HepG2 (cell line): Measurements from ENCODE around the gene NCBP2. TPM values are rescaled to one million over a fixed set of nuclear protein-coding genes. Genes with fewer than 3 reads are reported as not detected.
A peak's percentile ranks its signal among the peaks of the same experiment; 100 is the strongest.

ENCODE experiments used
- ATAC-seq: fragments of 200-7000 bp; cut with Tn5 transposase; 3 replicates; pipeline ENCODE4 v1.9.1; 2020; ENCODE audit warnings: mild to moderate bottlenecking, moderate library complexity
- BruUV-seq: library from RNA; stranded (reverse); fragments of 400-500 nt; replicated peaks from 2 replicates; lab custom pipeline; 2021; lab: Mats Ljungman, UMichigan
- CTCF ChIA-PET: fragments of 300-600 bp; formaldehyde crosslinking; extraction: SDS; loops from one replicate; lab custom pipeline; 2021; ENCODE audit warnings: low total read pairs, inconsistent platforms, low intra/inter-chr PET ratio; lab: Yijun Ruan, JAX
- POLR2A ChIA-PET: fragments of 350-600 bp; sonication (Branson Sonifier 250); formaldehyde crosslinking; loops from one replicate; lab custom pipeline; 2020; ENCODE audit warnings: antibody characterized with exemption, inconsistent platforms; lab: Yijun Ruan, JAX
- DNase-seq: peaks from one replicate; pipeline ENCODE4 v3.0.0-alpha.2; 2015; ENCODE audit warnings: low spot score
- FAIRE-seq: peaks from 3 replicates; lab custom pipeline; 2011; peaks lifted over from hg19 to GRCh38; lab: Jason Lieb, UNC
- H2AFZ ChIP-seq: one replicate; pipeline ENCODE4 v1.6.1; 2011; ENCODE audit warnings: low read length, inconsistent platforms
- H3K27ac ChIP-seq: fragments of 300-600 bp; 3 replicates; pipeline ENCODE4 v1.8.0; 2011; ENCODE audit warnings: mixed run types, mild to moderate bottlenecking, mixed read lengths, low read length, inconsistent platforms; ENCODE audit not compliant: insufficient read depth; ENCODE audit errors: extremely low read length
- H3K27me3 ChIP-seq, 2 experiments: fragments of 200-600 bp in 1 of 2; 2 replicates in 1 of 2; 3 replicates in 1 of 2; pipeline versions ENCODE4 v1.6.0 to v1.8.0; 2011; ENCODE audit warnings: low read length in 2 of 2, mild to moderate bottlenecking in 2 of 2, moderate library complexity in 2 of 2, inconsistent platforms in 1 of 2; ENCODE audit not compliant: insufficient read depth in 2 of 2, control insufficient read depth in 1 of 2
- H3K36me3 ChIP-seq, 2 experiments: fragments of 200-600 bp in 1 of 2; replicated peaks in 1 of 2; 2 replicates in 1 of 2; 3 replicates in 1 of 2; pipeline versions ENCODE4 v1.5.1 to v1.8.0; 2011; ENCODE audit warnings: low read length in 2 of 2, inconsistent platforms in 1 of 2; ENCODE audit not compliant: insufficient read depth in 2 of 2, control insufficient read depth in 1 of 2
- H3K4me1 ChIP-seq: 2 replicates; pipeline ENCODE4 v1.5.1; 2012; ENCODE audit warnings: low read length, inconsistent platforms; ENCODE audit not compliant: insufficient read depth
- H3K4me2 ChIP-seq: 2 replicates; pipeline ENCODE4 v1.6.0; 2011; ENCODE audit warnings: low read depth, low read length, inconsistent platforms
- H3K4me3 ChIP-seq, 3 experiments: fragments of 200-600 bp in 1 of 3; sonication (generic), shearing (Covaris generic) in 1 of 3; replicated peaks in 1 of 3; 2 replicates each; pipeline ENCODE4 v1.5.1; 2011 to 2016; ENCODE audit warnings: low read length in 3 of 3, inconsistent platforms in 2 of 3, low read depth in 2 of 3, mild to moderate bottlenecking in 2 of 3, control low read depth in 1 of 3, mixed read lengths in 1 of 3; ENCODE audit not compliant: insufficient read depth in 1 of 3
- H3K79me2 ChIP-seq: one replicate; pipeline ENCODE4 v1.6.1; 2011; ENCODE audit warnings: low read length, inconsistent platforms; ENCODE audit not compliant: insufficient read depth
- H3K9ac ChIP-seq: 2 replicates; pipeline ENCODE4 v1.6.0; 2011; ENCODE audit warnings: mild to moderate bottlenecking, low read depth, low read length, inconsistent platforms; ENCODE audit not compliant: insufficient read depth
- H3K9me3 ChIP-seq: 2 replicates; pipeline ENCODE4 v1.5.1; 2012; ENCODE audit warnings: mild to moderate bottlenecking, low read length
- H4K20me1 ChIP-seq: 2 replicates; pipeline ENCODE4 v1.6.0; 2011; ENCODE audit warnings: inconsistent platforms, mild to moderate bottlenecking, low read length, moderate library complexity; ENCODE audit not compliant: insufficient read depth
- ADNP ChIP-seq: sonication (generic); formaldehyde crosslinking; IDR thresholded peaks from 2 replicates; pipeline ENCODE4 v1.4.0; 2020; ENCODE audit warnings: missing genetic modification reagents
- CC2D1A ChIP-seq: sonication (generic); formaldehyde crosslinking; IDR thresholded peaks from 2 replicates; pipeline ENCODE4 v1.8.1; 2023; ENCODE audit warnings: mild to moderate bottlenecking, missing genetic modification reagents
- ELF4 ChIP-seq: sonication (generic); formaldehyde crosslinking; IDR thresholded peaks from 2 replicates; pipeline ENCODE4 v1.5.0; 2020; ENCODE audit warnings: missing genetic modification reagents, mild to moderate bottlenecking, moderate library complexity, borderline replicate concordance
- FOSL1 ChIP-seq: sonication (generic); formaldehyde crosslinking; IDR thresholded peaks from 2 replicates; pipeline ENCODE4 v1.9.0; 2021; ENCODE audit warnings: missing genetic modification reagents, borderline replicate concordance
- TARDBP ChIP-seq: sonication (generic); formaldehyde crosslinking; IDR thresholded peaks from 2 replicates; pipeline ENCODE4 v1.8.0; 2022; ENCODE audit warnings: mild to moderate bottlenecking, missing genetic modification reagents
- TBP ChIP-seq: sonication (generic); formaldehyde crosslinking; IDR thresholded peaks from 2 replicates; pipeline ENCODE4 v1.5.0; 2020; ENCODE audit warnings: missing genetic modification reagents
- YEATS2 ChIP-seq: sonication (generic); formaldehyde crosslinking; IDR thresholded peaks from 2 replicates; pipeline ENCODE4 v1.4.0; 2020; ENCODE audit warnings: missing genetic modification reagents, borderline replicate concordance
- ZFX ChIP-seq: sonication (generic); formaldehyde crosslinking; IDR thresholded peaks from 2 replicates; pipeline ENCODE4 v1.4.0; 2020; ENCODE audit warnings: mild to moderate bottlenecking, low read depth, missing genetic modification reagents, moderate library complexity
- ZIK1 ChIP-seq: sonication (generic); formaldehyde crosslinking; IDR thresholded peaks from 2 replicates; pipeline ENCODE4 v1.5.0; 2020; ENCODE audit warnings: mild to moderate bottlenecking, low read depth, missing genetic modification reagents, borderline replicate concordance
- ZMAT3 ChIP-seq: sonication (generic); formaldehyde crosslinking; conservative IDR thresholded peaks from 2 replicates; pipeline ENCODE4 v1.7.0; 2021; ENCODE audit warnings: missing genetic modification reagents
- ZNF138 ChIP-seq: sonication (generic); formaldehyde crosslinking; IDR thresholded peaks from 2 replicates; pipeline ENCODE4 v1.5.0; 2020; ENCODE audit warnings: mild to moderate bottlenecking, low read depth, missing genetic modification reagents
- ZNF720 ChIP-seq: sonication (generic); formaldehyde crosslinking; IDR thresholded peaks from 2 replicates; pipeline ENCODE4 v1.4.0; 2020; ENCODE audit warnings: missing genetic modification reagents
- WGBS: methylation state at CpG from one replicate; pipeline ENCODE4 v1.1.6; 2017; ENCODE audit warnings: low lambda C conversion rate; 5-methylcytosine and 5-hydroxymethylcytosine counted together
- in situ Hi-C: cut with HindIII; loops from 2 replicates; pipeline ENCODE4 v1.10.0; 2017; ENCODE audit warnings: low pct_unique_long_range_greater_than_20kb; ENCODE audit not compliant: extremely low pct_ligation_motif_present
- intact Hi-C: fragments of 100-400 bp; cut with micrococcal nuclease; formaldehyde crosslinking; loops from one replicate; pipeline ENCODE4 v1.10.0; 2022; ENCODE audit not compliant: unreplicated experiment
- polyA plus RNA-seq, 8 experiments: library from polyadenylated mRNA; depleted of rRNA in 3 of 8; stranded (reverse) in 7 of 8; unstranded in 1 of 8; fragments of >200 nt; fragmentation: Illumina TruSeq in 4 of 8; extraction: Trizol in 4 of 8; gene quantifications; 2 replicates each; pipeline versions ENCODE4 v1.2.1 to v1.2.3, GENCODE V29; 2011 to 2016; ENCODE audit warnings: low read depth in 4 of 8, missing spikeins in 1 of 8, mixed read lengths in 1 of 8; ENCODE audit not compliant: insufficient read depth in 1 of 8
- total RNA-seq, 5 experiments: library from RNA; depleted of rRNA; stranded (reverse); fragments of >200 nt; fragmentation: Illumina TruSeq; extraction: Trizol; gene quantifications; 2 replicates each; pipeline ENCODE4 v1.2.3, GENCODE V29; 2016; ENCODE audit warnings: low read depth in 1 of 5
- TF ChIP-seq, protein P1 (sequence below): sonication (generic); formaldehyde crosslinking; IDR thresholded peaks from 2 replicates; pipeline ENCODE4 v1.5.1; 2020; ENCODE audit warnings: missing genetic modification reagents, mild to moderate bottlenecking, borderline replicate concordance
- TF ChIP-seq, protein P2 (sequence below): sonication (generic); formaldehyde crosslinking; IDR thresholded peaks from 2 replicates; pipeline ENCODE4 v1.4.0; 2020; ENCODE audit warnings: missing genetic modification reagents
- TF ChIP-seq, protein P3 (sequence below): sonication (generic); formaldehyde crosslinking; IDR thresholded peaks from 2 replicates; pipeline ENCODE4 v1.5.1; 2020; ENCODE audit warnings: mild to moderate bottlenecking, missing genetic modification reagents, moderate library complexity
- TF ChIP-seq, protein P4 (sequence below): sonication (generic); formaldehyde crosslinking; IDR thresholded peaks from 2 replicates; pipeline ENCODE4 v1.4.0; 2020; ENCODE audit warnings: missing genetic modification reagents, mild to moderate bottlenecking, borderline replicate concordance

The NCBP2 gene
- total and polyA plus RNA-seq, 2 of the 13 experiments (the other 11 are each of a cell fraction or from before 2014, with no cell fraction given), result 58.7 to 95.5 TPM

DNA sequence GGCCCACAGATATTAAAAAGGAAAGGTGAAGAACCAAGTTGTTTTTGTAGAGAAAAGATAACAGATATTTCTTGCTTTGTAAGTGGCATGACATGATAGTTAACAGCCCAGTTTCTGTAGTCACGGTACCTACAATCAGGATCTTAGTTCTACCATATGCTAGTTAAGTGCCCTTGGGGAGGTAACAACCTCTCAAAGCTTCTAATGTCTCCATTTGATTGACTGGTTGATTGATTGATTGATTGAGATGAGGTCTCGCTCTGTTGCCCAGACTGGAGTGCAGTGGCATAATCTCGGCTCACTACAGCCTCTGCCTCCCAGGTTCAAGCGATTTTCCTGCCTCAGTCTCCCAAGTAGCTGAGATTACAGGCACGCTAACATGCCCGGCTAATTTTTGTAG lies 46.1 kb downstream of the NCBP2 start:
- H4K20me1 ChIP-seq, result no peaks in the 10 kb centered on the region
- H3K27ac ChIP-seq, result peak overlapping the region; percentile 26
- H3K36me3 ChIP-seq, result peaks cover 3 to 14% of the 10 kb centered on the region in 2 experiments; a peak in 4 of 5 replicates
- no peak for FAIRE-seq
- H3K9me3 ChIP-seq, result 0 out of 2 replicates have a peak, but pooled peaks cover 4% of the 10 kb centered on the region
- peaks cover 37% of the 10 kb centered on the region for H3K4me1 ChIP-seq
- DNase-seq, result no peak
- H2AFZ ChIP-seq, result no peak overlapping the region
- intact Hi-C loops (no loop called here), in situ Hi-C loops (no loop called here)
- TF ChIP-seq, protein P1, sequence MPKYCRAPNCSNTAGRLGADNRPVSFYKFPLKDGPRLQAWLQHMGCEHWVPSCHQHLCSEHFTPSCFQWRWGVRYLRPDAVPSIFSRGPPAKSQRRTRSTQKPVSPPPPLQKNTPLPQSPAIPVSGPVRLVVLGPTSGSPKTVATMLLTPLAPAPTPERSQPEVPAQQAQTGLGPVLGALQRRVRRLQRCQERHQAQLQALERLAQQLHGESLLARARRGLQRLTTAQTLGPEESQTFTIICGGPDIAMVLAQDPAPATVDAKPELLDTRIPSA, result no peak
- TF ChIP-seq ZIK1 (CRISPR knock-in tag) (no peak), ZNF720 (no peak), ZMAT3 (CRISPR knock-in tag) (no peak), ZFX (no peak), FOSL1 (no peak), YEATS2 (no peak), ELF4 (CRISPR knock-in tag) (no peak), CC2D1A (no peak), TARDBP (CRISPR knock-in tag) (no peak), ADNP (CRISPR knock-in tag) (no peak), ZNF138 (CRISPR knock-in tag) (no peak), TBP (CRISPR knock-in tag) (no peak)
- TF ChIP-seq, protein P2, sequence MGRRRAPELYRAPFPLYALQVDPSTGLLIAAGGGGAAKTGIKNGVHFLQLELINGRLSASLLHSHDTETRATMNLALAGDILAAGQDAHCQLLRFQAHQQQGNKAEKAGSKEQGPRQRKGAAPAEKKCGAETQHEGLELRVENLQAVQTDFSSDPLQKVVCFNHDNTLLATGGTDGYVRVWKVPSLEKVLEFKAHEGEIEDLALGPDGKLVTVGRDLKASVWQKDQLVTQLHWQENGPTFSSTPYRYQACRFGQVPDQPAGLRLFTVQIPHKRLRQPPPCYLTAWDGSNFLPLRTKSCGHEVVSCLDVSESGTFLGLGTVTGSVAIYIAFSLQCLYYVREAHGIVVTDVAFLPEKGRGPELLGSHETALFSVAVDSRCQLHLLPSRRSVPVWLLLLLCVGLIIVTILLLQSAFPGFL, result no peak
- TF ChIP-seq, protein P3, sequence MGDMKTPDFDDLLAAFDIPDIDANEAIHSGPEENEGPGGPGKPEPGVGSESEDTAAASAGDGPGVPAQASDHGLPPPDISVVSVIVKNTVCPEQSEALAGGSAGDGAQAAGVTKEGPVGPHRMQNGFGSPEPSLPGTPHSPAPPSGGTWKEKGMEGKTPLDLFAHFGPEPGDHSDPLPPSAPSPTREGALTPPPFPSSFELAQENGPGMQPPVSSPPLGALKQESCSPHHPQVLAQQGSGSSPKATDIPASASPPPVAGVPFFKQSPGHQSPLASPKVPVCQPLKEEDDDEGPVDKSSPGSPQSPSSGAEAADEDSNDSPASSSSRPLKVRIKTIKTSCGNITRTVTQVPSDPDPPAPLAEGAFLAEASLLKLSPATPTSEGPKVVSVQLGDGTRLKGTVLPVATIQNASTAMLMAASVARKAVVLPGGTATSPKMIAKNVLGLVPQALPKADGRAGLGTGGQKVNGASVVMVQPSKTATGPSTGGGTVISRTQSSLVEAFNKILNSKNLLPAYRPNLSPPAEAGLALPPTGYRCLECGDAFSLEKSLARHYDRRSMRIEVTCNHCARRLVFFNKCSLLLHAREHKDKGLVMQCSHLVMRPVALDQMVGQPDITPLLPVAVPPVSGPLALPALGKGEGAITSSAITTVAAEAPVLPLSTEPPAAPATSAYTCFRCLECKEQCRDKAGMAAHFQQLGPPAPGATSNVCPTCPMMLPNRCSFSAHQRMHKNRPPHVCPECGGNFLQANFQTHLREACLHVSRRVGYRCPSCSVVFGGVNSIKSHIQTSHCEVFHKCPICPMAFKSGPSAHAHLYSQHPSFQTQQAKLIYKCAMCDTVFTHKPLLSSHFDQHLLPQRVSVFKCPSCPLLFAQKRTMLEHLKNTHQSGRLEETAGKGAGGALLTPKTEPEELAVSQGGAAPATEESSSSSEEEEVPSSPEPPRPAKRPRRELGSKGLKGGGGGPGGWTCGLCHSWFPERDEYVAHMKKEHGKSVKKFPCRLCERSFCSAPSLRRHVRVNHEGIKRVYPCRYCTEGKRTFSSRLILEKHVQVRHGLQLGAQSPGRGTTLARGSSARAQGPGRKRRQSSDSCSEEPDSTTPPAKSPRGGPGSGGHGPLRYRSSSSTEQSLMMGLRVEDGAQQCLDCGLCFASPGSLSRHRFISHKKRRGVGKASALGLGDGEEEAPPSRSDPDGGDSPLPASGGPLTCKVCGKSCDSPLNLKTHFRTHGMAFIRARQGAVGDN (CRISPR knock-in tag), result no peak
- TF ChIP-seq, protein P4, sequence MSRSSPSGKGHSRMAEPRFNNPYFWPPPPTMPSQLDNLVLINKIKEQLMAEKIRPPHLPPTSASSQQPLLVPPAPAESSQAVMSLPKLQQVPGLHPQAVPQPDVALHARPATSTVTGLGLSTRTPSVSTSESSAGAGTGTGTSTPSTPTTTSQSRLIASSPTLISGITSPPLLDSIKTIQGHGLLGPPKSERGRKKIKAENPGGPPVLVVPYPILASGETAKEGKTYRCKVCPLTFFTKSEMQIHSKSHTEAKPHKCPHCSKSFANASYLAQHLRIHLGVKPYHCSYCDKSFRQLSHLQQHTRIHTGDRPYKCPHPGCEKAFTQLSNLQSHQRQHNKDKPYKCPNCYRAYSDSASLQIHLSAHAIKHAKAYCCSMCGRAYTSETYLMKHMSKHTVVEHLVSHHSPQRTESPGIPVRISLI (CRISPR knock-in tag), result no peak
- ChIA-PET CTCF (no interaction called here), POLR2A (no interaction called here)
- H3K79me2 ChIP-seq, result peaks cover 48% of the 10 kb centered on the region
- WGBS, result 93% methylated on average over 6 of the region's 6 CpGs
- H3K4me2 ChIP-seq, result 0 out of 2 replicates have a peak overlapping the region, but pooled peaks have one; percentile 74
- H3K27me3 ChIP-seq, result no peaks in the 10 kb centered on the region
- H3K9ac ChIP-seq, result no peak overlapping the region
- no peak for ATAC-seq
- H3K4me3 ChIP-seq, result no peak overlapping the region
- BruUV-seq, result no TSS peak
